HS-5 (cell line): ENCODE results near the gene HOXC12.

Experiments used
- DNase-seq: peaks from one replicate; pipeline ENCODE4 v3.0.0-alpha.2; 2012; ENCODE audit warnings: low read depth

Gene HOXC12

DNA sequence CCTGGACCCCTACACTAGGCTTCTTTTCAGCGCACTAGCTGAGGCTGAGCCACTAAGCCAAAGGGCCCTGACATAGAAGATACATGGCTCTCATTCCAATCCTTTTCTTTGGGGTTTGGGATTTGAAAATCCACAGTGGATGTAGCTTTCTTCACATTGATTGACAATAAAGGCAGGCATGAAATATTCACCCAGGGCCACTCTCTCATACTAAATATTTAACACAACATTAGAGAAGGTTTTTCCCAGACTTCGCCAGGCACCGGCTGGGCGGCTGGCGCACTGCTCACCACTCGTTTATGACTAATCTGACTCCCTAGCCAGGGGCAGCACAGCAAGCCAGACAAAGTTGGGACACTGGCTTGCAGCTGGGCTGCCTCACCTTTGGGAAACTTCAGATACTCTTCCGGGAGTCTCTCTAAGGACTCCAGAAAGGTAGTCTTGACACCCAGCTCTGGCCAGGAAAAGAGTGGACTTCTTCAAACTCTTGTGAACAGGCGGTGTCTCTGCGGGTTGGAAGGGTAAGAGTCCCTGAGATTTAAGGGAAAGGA is 17.5 kb downstream of the HOXC12 start:
- no peak for DNase-seq

DNA sequence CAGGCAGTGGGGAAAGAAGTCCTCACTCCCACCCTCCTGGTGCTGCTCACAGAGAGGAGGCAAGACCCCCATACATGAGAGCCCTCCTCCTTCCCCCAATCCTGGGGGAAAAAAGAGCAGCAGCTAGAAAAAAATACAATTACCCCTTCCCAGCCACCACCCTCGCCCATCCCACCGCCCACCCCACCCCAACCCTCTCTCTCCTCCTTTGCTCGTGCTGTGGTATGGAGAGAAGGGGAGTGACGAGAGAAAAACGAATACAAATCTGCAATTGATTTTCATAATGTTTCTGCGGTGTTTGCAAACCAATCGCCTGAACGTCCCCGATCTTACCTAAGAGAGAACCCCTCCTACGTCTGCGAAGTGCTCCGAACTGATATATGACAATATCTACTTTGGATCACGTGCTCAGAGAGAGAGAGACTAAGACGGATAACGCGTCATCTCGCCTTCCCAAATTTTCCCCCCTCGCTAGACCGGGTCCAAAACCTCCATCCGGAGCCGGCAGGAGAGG is 18.1 kb downstream of the HOXC12 start, which contains the start of gene HOXC11:
Gene HOXC11, plus strand, starts transcription at position 405 of the 514 bp plus-strand sequence. CDS start 116 bp downstream, outside the sequence.
- DNase-seq = no peak

DNA sequence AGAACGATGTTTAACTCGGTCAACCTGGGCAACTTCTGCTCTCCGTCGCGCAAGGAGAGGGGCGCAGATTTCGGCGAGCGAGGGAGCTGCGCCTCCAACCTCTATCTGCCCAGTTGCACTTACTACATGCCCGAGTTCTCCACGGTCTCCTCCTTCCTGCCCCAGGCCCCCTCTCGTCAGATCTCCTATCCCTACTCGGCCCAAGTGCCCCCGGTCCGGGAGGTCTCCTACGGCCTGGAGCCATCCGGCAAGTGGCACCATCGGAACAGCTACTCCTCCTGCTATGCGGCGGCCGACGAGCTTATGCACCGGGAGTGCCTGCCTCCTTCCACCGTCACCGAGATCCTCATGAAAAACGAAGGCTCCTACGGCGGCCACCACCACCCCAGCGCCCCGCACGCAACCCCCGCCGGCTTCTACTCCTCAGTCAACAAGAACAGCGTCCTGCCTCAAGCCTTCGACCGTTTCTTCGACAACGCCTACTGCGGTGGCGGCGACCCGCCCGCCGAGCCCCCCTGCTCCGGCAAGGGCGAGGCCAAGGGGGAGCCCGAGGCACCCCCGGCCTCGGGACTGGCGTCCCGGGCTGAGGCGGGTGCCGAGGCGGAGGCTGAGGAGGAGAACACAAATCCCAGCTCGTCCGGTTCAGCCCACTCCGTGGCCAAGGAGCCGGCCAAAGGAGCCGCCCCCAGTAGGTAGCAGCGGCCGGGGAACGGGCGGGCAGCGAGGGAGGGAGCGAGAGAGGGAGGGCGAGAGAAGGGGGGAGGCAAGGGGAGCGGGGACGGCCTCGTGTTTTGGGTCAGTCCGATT is 18.7 kb downstream of the HOXC12 start:
- DNase-seq = no peak

DNA sequence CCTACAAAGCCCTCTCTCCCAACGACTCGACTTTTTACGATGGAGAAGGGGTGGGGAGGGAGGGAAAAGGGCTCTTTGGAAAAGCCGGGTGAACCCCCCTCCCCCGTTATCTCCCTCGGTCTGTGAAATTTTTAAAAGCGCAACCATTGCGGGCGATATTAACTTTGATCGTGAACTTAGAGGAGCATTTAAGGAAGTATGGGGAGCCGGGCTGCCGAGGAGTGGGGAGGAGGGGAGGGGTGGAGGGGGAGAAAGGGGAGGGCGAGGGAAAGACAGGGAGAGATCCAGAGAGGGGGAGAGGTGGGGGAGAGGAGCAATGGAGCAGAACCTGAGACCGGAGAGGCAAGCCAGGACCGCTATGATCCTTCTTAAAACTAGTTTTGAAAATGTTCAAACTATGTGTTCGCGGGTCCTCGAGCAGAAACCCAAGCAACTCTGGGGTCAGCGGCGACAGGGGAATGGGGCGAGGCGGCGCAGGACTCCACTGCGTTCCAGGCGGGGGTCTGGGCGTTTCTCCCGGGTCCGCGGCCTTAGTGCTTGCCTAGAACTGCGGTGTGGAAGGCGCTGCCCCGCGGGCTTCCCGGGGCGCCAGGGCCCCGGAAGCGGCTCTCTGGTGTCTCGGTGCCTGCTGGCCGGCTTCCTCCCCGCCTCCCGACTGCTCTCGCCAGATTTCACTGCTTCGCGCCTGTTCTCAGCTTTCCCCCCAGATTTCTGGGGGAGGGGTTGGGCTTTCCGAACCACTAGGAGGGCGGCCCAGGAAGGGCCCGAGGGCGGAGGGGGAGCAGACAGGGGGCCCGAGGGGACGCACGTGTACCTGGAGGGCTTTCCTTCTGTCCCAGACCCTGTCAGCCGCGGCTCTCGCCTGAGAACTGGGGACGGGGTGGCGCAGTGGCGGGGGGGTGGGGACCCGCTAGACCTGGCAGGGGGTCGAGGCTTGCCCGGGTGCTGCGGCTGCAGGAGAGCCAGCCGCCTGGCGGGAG is 19.7 kb downstream of the HOXC12 start, which contains the start of gene HOTAIR:
Gene HOTAIR, minus strand, starts transcription at position 871 of the 980 bp plus-strand sequence.
- no peak for DNase-seq

DNA sequence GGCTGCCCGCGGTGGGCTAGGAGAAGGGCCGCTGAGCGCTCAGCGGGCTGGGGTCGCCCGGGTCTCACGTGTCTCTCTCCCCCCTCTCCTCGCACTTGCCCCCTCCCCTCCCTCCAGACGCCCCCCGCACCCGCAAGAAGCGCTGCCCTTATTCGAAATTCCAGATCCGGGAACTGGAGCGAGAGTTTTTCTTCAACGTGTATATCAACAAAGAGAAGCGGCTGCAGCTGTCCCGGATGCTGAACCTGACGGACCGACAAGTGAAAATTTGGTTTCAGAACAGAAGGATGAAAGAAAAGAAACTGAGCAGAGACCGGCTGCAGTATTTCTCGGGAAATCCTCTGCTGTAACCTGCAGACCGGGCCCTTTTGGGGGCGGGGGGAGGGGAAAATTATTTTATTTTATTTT is 20.4 kb downstream of the HOXC12 start:
- no peak for DNase-seq

DNA sequence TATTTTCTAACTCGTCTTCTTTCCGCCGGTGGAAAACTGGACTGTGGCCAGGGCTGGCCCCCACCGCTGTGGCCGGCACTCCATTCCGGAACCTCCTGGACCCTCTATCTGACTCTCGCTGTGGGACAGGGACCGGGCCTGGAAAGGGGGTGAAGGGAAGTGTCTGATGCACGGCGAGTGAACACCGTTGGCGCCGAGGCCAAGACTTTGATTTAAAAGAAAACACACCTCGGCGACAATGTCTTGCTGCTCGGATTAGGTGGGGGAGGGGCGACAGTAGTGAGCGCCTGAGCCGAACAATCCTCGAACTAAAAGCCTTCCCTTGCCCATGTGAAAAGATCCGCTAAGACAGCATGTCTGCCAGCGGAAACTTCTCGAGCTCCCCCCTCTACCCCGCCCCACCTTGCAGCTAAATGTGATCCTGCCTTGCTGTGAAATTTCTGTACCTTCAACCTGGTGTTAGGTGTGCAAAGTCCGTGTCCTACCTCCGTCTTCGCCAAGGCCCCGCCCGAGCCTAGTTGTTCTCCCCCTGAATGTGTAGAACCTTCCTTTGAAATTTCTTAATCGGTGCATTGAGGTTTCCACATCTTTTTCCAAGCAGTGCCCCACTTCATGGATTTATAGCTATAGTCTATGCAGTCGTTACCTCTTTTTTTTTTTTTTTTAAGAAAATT is 20.9 kb downstream of the HOXC12 start:
- DNase-seq = no peak

DNA sequence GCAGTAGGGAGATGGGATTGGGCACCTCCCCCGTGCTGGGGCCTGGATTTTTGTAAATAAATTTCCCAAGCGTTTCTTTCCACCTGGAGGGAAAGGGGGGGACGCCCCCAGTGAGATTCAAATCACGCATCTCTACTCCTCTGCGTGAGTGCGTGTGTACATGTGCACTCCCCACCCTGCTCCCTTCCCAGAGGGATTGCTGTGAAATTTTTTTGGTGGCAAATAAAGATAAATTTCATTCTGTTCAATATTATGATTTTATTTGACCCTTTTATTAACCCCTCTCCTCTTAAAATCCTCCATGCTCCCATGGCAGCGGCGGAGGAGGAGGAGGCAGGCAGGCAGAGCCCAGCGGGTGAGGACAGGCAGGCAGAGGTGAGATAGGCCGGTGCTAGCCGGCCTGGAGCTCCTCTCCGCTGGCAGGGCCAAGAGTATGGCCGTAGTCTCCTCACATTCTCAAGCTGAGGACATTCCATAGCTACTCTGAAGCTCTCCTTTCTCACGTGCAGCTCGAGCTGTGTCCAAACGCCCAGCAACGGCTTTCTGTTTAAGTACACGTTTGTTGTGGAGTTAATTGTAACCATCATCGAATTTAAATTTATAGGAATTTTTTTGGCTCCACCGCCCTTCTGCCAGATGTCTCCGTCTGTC is 21.6 kb downstream of the HOXC12 start:
- DNase-seq = no peak

DNA sequence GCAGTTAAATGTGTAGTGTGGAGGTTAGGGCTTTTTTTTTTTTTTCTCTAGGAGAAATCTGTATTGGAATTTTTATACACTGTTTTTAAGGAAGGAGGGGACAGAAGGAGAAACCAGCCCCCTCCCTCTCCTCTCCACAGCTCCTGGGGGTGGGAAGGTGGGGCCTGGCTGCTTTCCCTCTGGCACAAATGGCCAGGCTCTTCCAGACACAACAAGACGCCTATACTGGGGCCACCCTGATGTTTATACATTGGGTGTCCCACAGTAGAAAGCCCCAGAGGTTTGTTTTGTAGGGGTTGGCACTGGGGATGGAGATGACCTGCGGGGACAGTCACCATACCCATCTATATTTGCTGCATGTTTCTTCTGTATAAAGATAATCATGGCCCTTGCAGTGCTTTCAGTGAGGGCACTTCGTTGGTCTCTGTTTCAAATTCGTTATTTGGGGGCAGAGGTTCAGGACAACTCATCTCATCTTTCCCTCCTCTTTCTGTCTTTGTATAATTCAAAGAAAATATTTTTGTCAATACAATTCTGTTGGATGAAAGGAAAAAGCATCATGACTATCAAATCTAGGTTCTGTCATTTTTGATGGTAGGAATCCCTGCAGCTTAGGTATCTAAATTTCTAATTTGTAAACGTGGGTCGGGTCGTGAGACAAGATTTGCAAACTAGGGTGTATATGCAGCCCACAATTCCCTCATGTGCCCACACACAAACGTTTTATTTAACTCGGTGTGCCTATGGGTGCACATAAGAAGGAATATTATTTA is 22.3 kb downstream of the HOXC12 start:
- DNase-seq = no peak

DNA sequence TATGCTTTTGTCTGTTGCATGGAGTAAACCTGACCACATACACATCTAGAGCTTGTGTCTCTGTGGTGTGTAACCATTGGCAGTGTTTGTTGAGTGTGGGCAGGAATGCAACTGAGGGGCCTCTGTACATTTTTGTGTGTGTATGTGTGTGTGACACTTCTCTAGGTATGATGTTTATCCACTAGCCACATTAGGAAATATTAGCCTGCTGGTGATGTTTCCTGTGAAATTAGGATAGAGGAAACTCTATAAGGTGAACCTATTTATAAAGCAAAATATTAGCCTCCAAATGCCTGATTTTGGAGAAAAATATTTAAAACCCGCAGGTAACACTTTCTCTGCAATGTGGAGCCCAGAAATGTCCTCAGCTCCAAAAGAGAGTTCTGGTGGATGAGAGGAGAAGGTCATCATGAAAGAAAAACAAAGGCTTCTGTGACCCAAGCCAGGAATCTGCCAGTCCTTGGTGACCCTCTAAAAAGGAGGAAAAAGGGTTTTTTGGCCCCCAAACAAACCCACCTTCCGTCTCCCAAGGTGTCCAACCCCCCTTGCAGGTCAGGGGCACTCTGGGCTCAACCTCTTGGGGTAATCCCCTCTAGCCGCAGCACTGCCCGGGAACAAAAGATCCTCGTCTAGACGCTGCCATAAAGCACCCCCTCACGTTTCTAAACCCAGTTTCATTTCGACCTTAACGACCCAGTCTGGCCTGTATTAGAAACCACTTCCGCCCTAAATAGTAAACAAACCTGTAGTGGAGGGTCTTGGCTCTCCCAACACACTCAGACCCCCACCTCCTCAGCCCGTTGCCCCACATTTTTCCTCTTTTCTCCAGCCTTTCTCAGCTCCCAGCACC is 23.1 kb downstream of the HOXC12 start:
- no peak for DNase-seq

DNA sequence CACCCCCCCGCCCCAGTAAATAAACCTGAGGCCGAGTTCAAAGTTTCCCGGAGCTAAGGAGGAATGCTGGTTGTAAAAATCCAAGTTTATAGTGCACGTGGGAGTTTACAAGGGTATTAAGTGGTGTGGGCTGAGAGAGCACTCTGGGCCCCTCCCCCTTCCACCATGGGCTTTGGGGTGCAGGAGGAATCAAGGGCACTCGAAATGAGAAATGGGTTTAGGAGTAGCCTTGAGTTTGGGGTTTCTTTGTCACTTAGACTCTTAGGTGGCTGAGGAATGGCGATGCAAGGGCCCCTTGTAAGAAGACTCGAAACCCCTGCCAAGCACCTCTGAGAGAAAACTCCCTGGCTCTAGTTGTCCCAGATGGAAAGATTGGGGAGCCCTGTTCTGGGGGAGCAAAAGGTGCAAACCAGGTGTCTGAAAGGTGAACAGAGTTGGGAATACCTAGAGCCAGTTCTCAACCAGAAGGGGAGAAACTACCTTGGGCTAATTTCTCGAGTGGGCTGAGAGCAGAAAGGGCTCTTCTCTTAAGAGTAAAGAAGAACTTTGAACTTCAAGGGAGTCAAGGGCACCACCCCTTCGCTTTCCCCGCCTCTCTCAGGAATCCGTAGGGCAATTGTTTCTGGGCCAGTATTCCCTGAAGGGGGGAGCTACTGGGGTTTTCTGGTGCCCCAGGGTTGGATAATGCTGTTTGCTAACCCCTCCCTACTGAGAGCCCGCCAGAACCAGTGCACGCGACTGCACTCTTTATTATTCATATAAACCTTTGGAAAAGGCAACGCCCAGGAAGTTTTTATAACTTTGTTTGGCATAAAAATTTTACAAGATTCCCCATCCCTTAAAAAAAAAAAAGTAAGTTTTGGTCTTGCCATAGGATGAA is 24.0 kb downstream of the HOXC12 start:
- no peak for DNase-seq

DNA sequence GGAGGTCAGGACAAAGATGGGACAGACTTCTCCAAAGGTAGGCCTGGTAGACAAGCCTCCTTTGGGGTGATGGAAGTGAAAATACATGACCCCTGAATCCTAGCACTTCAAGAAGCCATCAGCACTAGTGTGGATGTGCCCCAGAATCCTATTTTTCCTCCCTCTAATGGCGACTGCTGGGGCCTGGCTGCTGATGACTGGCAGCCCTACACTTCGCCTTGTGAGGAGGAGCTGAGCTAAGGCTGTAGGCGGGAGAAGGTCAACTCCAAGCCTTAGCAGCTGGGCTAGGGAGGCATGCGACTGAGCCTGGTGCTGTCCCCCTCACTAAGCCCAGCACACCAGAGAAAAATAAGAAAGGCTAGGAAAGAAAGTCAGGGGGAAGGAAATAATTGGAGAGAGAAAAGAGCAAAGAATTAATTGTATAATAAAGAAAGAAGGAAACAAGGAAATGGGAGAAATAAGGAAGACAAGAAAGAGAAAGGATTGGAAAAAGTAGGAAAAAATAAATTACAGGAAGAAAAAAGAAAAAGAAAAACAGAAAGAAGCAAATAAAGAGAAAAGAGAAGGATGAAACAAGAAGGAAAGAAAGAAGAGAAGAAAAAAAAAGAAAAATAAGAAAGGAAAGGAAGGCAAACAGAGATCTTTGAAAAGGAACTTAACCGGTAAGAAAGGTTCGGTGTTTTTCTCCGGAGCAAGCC is 25.6 kb downstream of the HOXC12 start:
- DNase-seq = no peak

DNA sequence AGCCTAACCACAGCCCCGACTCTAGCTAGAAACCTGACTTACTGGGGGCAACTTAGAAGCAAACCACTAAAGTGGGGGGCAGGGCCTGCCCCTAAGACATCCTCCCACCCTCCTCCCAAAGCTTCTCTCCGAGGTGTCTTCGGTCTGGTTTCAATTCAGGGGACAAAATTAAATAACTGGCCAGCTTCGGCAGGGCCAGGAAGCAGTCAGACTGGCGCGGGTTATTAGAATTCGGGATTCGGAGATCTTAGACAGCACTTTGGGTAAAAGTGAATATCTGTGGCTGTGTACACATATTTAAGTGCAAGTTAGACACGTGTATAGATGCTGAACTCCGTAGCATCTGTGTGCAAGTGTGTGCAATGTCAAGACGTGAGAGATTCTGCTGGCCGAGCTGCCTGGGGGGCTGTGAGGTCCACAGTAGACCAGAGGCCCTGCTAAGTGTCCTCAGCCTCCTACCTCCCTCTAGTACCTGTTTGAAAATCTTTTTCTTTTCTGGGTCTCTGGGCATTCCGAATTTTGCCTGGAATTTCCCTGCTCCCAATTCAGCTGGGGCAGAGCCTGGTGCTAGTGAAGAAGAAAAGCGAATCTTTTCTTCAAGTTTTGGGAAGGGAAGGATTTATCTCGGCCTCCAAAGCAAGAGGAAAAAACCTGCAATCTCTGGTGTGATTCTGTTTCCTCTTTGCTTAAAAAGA is 26.2 kb downstream of the HOXC12 start:
- DNase-seq = no peak

DNA sequence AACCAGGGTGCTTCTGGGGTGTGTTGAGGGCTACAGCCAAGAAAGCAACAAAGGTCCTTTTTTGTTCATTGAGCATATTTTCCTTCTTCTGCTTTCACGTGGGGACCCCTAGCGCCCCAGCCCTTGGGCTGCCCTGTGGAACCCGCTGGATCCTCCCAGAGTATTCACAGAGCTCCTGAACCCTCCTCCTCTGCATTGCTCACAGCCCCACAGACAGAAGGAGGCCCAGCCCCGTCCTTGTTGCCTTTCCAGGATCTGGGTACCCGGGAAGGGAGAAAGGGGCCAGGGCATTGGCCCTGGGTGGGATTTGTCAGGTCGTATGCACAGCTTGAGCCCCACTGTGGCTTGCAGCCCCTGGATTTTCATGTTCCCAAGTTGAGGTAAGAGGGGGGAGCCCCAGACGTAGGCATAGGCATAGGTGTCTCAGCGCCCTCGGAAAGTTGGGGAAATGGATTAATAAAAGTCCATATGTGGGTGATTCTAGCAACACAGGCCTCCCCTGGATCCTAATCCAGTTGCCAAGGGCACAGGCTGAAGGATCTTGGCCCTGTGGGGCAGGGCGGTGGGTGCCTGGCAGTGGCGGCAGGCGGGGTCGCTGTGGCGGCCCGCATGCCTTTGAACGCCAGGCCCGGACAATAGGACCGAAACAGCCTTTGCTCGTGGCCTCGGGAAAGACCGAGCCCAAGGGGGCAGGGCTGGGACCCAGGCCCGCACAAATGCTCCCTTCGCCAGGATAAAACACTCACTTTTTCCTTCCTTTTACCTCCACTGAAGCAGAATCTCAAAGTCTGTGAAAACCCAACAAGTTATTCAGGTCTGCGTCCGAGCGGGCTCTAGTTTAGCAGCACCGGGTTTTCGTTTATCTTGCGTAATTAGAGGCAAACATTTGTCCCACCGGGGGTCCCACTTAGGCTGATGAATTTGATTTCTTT is 27.2 kb downstream of the HOXC12 start:
- DNase-seq = no peak

DNA sequence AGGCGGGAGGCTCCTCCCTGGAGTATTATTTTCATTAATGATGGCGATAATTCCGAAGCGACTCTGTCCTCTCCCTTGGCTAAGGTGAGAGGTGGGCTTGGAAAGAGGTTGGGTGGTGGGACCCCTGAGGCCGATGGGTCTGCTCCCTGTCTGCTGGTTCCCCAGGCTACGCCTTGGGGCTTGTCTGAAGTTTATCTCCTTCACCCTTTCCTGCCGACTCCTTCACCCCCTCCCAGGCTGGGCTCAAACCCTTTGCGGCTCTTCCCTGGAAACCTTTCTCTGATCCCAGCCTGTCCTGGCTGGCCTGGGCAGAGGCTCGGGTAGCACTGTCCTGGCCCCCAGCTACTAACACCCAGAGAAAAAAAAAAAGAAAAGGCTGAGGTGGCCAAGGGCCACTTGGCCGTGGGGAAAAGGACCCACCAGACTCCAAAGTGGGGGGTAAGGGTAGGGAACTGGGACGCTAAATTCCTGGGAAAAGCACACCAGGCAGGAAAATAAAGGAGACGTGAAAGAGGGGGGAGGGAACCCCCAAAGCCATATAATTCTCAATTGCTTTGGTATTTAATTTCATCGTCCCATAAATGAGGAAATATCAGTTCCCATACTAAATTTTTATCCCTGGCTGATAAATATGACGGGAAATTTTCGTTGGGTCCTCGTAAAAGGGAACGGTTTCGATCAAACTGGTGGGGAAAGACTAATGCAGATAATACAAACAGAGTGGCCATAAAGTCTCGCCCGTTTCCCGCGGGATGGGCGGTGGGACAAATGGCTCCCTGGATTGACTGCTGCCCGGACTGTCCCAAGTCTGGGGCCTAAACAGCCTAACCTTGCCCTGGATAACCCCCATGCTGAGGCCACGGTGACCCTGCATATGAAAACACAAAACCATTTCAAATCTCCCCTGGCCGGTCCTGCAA is 28.2 kb downstream of the HOXC12 start:
- no peak for DNase-seq

DNA sequence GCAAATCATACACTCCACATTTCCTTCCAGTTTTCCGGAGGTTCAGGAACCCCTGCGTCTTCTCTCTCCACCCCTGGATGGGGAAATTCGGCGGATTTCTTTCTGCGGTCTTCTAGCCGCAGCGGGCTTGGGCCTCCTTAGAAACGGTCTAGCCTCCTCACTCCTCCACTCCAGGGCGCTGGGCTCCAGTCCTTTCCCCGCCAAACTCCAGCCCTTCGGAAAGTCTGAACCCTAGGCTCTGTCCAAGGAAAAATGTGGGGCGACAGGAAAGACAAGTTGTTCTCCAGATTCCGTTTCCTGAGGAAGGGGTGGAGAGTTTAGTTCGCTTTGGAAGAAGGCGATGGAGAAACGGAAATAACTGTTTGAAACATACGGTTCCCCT is 28.9 kb downstream of the HOXC12 start:
- no peak for DNase-seq
